Right lobe of liver (tissue), 6 donors: Measurements from ENCODE around the gene PCID2. TPM values are rescaled to one million over a fixed set of nuclear protein-coding genes. Genes with fewer than 3 reads are reported as not detected.
A peak's percentile ranks its signal among the peaks of the same experiment; 100 is the strongest.
"Not testable (repeated sequence)": the region's sequence is repeated elsewhere in the genome, so short reads cannot be mapped to it uniquely, and the experiment has no call there.

Experiments used
- ATAC-seq, 4 donors: fragments of 200-7000 bp; cut with Tn5 transposase; one replicate each; pipeline ENCODE4 v1.9.1; 2020; ENCODE audit warnings: mild to moderate bottlenecking in 4 of 4, moderate library complexity in 4 of 4
- DNase-seq, 3 donors: peaks; one replicate each; pipeline ENCODE4 v3.0.0-alpha.2; 2020
- H3K27ac ChIP-seq, 3 donors: fragments of 200-600 bp; one replicate each; pipeline ENCODE4 v1.8.0; 2022
- H3K27me3 ChIP-seq, 2 donors: fragments of 200-600 bp; one replicate each; pipeline ENCODE4 v1.8.0; 2022
- H3K36me3 ChIP-seq, 4 donors: fragments of 200-600 bp; sonication (generic) in 1 of 4; one replicate each; pipeline versions ENCODE4 v1.5.1 to v1.8.0; 2017 to 2022; ENCODE audit warnings: control low read depth in 1 of 4
- H3K4me1 ChIP-seq, 4 donors: fragments of 200-600 bp; sonication (generic) in 1 of 4; one replicate each; pipeline versions ENCODE4 v1.5.1 to v1.8.0; 2017 to 2022; ENCODE audit warnings: control low read depth in 1 of 4
- H3K4me3 ChIP-seq, 3 donors: fragments of 200-600 bp; one replicate each; pipeline ENCODE4 v1.8.0; 2022
- H3K9me3 ChIP-seq, 4 donors: fragments of 200-600 bp; sonication (generic) in 1 of 4; one replicate each; pipeline versions ENCODE4 v1.5.1 to v1.8.0; 2017 to 2022; ENCODE audit warnings: control low read depth in 1 of 4
- CTCF ChIP-seq, 4 donors: fragments of 200-600 bp in 3 of 4; fragments of 450-650 bp in 1 of 4; IDR thresholded peaks; one replicate each; pipeline versions ENCODE4 v1.5.1 to v1.8.0; 2016 to 2022; ENCODE audit warnings: antibody characterized with exemption in 4 of 4, mild to moderate bottlenecking in 2 of 4
- POLR2A ChIP-seq: fragments of 450-650 bp; IDR thresholded peaks from one replicate; pipeline ENCODE4 v1.6.1; 2017; ENCODE audit warnings: antibody characterized with exemption, mild to moderate bottlenecking
- WGBS: methylation state at CpG from one replicate; pipeline ENCODE4 v1.1.6; 2018; ENCODE audit warnings: low coverage, low lambda C conversion rate; ENCODE audit not compliant: insufficient coverage; ENCODE audit errors: missing lambda C conversion rate; 5-methylcytosine and 5-hydroxymethylcytosine counted together
- intact Hi-C, 2 donors: fragments of 100-400 bp; cut with DNase I; formaldehyde crosslinking; loops; one replicate each; pipeline versions ENCODE4 v1.11.2 to v1.14.1; 2022
- long read RNA-seq: library from polyadenylated mRNA; unstranded; transcript quantifications from one replicate; pipeline ENCODE4 v2.0.0, GENCODE V29; 2019
- total RNA-seq, 6 experiments: library from RNA; depleted of rRNA in 2 of 6; stranded (reverse); fragments of >200 nt in 2 of 6; fragmentation: NEBNext Ultra II Directional in 3 of 6; extraction: Animal tissue kit (Norgen Biotek cat#: 25700) in 3 of 6; gene quantifications; one replicate each; pipeline versions ENCODE4 v1.1.0 to v1.2.4, GENCODE V29; 2016 to 2023
- donor health status: DM: no; HTN: yes; CAD: no.
- donor health status: DM: no; HTN: no; CAD: no.
- donor health status: DM: no; HTN: no; CAD: no.
- donor health status: DM: no; HTN: yes; CAD: no.
- donor health status: DM: no; HTN: yes; CAD: no.

PCID2 gene
- total RNA-seq, result 10 to 100 TPM; 15.1 to 24.9 (median 19.4) TPM
- long read RNA-seq, partial matches to known transcripts, result 0 of 11 reads
- long read RNA-seq, other reads (novel, unspliced or antisense), result 3 of 11 reads

DNA sequence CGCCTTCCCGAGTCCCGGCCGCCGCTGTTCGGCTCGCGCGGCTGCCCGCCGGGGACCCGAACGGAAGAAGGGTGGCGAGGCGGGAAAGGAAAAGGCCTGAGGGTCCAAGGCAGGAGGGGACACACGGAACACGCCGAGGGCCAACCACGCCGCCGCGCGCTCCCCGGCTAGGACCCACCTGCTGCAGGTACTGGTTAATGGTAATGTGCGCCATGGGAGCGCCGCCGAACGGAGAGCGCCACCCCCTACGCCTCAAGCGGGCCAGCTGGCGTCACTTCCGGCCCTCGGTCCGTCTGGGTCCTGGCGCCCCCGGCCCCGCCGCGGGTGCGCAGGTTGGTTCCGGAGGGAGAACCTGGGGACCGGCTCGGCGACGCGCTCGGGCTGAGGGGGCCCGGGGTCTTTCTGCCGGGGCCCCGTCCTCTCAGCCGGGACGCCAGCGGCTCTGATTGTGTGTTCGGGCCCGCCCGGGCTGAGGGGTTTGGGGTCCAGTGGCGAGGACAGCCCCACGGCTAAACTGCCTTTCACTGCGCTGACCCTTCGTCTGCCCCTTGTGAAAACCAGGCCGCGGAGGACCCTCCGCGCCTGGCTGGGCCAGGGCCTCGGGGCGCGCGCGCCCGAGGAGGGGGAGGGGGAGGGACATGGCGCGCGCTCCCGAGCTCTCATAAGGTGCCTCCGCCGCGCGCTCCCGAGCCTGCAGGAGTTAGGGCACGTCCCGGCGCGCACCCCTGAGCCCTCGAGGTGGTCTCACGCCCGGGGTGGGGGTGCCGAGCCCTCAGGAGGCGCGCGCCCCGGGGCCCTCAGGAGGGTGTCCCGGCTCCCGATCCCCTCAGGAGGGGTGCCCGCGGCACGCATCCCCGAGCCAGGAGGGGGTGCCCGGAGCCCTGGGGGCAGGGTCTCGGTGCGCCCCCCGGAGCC, at the start of gene PCID2:
PCID2 (minus strand) TSS at position 249 of the 915 bp plus-strand sequence; CDS start at position 214, 35 bp downstream.
- Histone ChIP-seq H3K27ac (peak within 1 kb of the TSS; percentile 94 to 99 (median 96)), H3K36me3 (peaks cover 0 to 8% (median 0%) of the 10 kb centered on the region in 4 donors), H3K4me3 (peak within 1 kb of the TSS; percentile 79 to 98 (median 90)), H3K9me3 (no peaks in the 10 kb centered on the region), H3K4me1 (peaks cover 0 to 40% (median 12%) of the 10 kb centered on the region in 4 donors), H3K27me3 (no peaks in the 10 kb centered on the region)
- peak; percentile 89 to 92 (median 91) for ATAC-seq
- DNase-seq, result peak; percentile 90 to 93 (median 91)
- TF ChIP-seq POLR2A (peak; percentile 82), CTCF (IDR thresholded peaks at IDR 0.05) (peak in 2 of 4 donors; percentile 14 to 21)
- 0% methylated on average over 3 of the region's 103 CpGs for WGBS
- intact Hi-C loops, result loop anchor here in 1 of 2 donors (5.0 kb wide), 1 partner anchor 51 kb away; the partner anchor contains the start of gene PROZ

- 98% methylated on average over 6 of the region's 6 CpGs for WGBS
- H3K27me3 ChIP-seq, intact Hi-C loops, ATAC-seq, DNase-seq, H3K4me1 ChIP-seq, H3K4me3 ChIP-seq, H3K27ac ChIP-seq, H3K9me3 ChIP-seq: not testable (repeated sequence)
- peaks cover 0 to 75% (median 28%) of the 10 kb centered on the region in 4 donors for H3K36me3 ChIP-seq
Observed at GRCh38 chr13:113257908-113258307, 49.4 kb upstream of the PCID2 start.

- peak in 1 of 4 donors; percentile 24 for ATAC-seq
- 73% methylated on average over 4 of the region's 11 CpGs for WGBS
- H3K4me1 ChIP-seq, result no peaks in the 10 kb centered on the region
- peaks cover 0 to 91% (median 27%) of the 10 kb centered on the region in 4 donors for H3K36me3 ChIP-seq
- DNase-seq, result no peak
- intact Hi-C loops, result no loop called here
- H3K27me3 ChIP-seq, result no peaks in the 10 kb centered on the region
- TF ChIP-seq POLR2A (no peak), CTCF (IDR thresholded peaks at IDR 0.05) (no peak)
- no peak overlapping the region for H3K4me3 ChIP-seq
- H3K9me3 ChIP-seq, result no peaks in the 10 kb centered on the region
- no peak overlapping the region for H3K27ac ChIP-seq
Observed at GRCh38 chr13:113252516-113253095, 44.1 kb upstream of the PCID2 start.

- Histone ChIP-seq H3K36me3 (peaks cover 0 to 87% (median 39%) of the 10 kb centered on the region in 4 donors), H3K27ac (no peak overlapping the region), H3K4me1 (no peaks in the 10 kb centered on the region), H3K27me3 (no peaks in the 10 kb centered on the region), H3K9me3 (no peaks in the 10 kb centered on the region), H3K4me3 (no peak overlapping the region)
- TF ChIP-seq POLR2A, result no peak
- TF ChIP-seq CTCF (IDR thresholded peaks at IDR 0.05), result peak; percentile 13 to 36 (median 28)
- no peak for DNase-seq
- 89% methylated on average over 7 of the region's 10 CpGs for WGBS
- intact Hi-C loops, result no loop called here
- ATAC-seq, result peak; percentile 30 to 48 (median 40)
Observed at GRCh38 chr13:113245849-113246796, 37.7 kb upstream of the PCID2 start.
